Lung microvascular endothelial cell (primary cell): ENCODE results near the gene A2M. TPM values are rescaled to one million over a fixed set of nuclear protein-coding genes. Genes with fewer than 3 reads are reported as not detected.
A peak's percentile ranks its signal among the peaks of the same experiment; 100 is the strongest.

Source experiments
- DNase-seq, 2 donors: peaks; one replicate each; pipeline versions ENCODE4 v3.0.0 to v3.0.0-alpha.2; 2010; ENCODE audit warnings: low read depth in 2 of 2
- total RNA-seq: library from RNA; depleted of rRNA; stranded (reverse); fragments of >200 nt; gene quantifications from 2 replicates; pipeline ENCODE4 v1.2.1, GENCODE V29; 2014

Gene A2M
- total RNA-seq, 1 donor from 2014 or later: 3.8 TPM

- no peak for DNase-seq
Measured at GRCh38 chr12:9040484-9041186, 75.1 kb downstream of the A2M start.

DNA sequence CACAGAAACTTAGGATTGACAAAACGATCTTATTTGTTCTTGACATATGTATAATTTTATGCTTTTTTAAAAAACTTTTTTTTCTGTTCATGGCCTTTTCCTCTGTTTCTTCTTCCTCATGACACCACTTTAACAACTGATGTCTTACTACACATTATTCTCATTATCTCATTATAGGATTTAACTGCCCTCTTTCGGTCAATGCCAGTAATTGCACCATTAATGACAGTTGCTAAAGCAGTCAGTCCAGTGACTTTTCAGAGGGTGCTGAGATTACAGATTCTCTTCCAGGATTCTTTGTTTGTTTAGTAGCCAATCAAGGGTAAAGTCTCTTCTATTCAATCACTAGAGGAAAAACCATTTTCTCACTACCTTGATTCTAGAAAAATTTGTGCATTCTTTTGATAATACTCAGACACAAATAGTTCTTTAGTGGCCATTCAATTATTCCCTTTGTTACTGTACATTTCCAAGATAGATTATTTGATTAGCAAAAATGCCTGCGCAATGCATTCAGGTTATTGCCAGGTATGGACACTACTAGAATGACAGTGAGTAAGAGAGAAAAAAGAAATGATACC is 76.2 kb downstream of the A2M start:
- peak; percentile 57 to 58 for DNase-seq

- no peak for DNase-seq
Measured at GRCh38 chr12:9037431-9037830, 78.3 kb downstream of the A2M start.

DNA sequence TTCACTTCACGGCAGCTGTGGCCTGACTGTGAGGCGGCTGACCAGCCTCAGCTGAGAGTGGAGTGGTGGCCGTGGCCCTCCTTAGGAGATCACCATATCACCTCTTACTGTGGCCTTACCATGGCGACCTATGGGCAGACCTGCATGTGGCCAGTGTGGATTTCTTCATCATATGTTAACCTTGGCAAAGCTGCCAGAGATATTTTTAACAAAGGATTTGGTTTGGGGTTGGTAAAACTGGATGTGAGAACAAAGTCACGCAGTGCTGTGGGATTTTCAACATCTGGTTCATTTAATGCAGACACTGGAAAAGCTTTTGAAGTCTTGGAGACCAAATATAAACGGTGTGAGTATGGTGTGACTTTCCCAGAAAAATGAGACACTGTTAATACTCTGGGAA is 79.5 kb downstream of the A2M start:
- no peak for DNase-seq

GRCh38 chr12:9034095-9034494 is 81.6 kb downstream of the A2M start:
- no peak for DNase-seq

- DNase-seq: no peak
Measured at GRCh38 chr12:9033265-9033887, 82.3 kb downstream of the A2M start.

DNA sequence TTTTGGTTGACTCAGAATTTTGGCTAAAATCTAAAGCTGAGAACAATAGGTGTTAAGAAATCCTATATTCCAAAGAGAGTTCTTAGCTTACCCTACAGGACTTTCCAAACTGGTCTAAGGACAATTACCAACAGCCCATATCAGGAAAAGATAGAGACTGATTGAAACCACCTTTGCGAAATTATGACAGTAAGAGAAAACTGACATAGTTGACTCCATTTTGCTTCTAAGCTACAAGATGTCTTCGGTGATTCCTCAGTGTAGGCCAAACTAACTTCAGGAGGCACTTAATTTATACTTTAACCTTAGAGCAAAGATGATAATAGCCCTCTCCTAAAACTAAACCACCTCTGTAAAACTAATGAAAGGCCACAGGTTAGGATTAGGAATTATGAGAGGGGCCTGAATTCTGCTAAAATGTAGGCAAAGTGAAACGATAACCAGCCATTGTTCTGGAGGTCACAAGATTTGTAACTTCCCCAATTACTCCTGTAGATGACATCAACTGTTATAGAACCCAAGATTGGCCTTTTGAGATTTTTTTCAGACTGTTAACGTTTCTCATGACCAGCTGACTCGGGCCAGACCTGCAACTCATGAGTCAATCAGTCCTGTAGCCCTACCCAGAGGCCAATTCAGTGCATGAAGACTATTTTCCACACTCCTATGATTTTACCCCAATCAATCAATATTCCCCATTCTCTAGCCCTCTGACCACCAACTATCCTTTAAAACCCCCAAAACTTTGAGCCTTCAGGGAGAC is 83.3 kb downstream of the A2M start:
- DNase-seq: no peak

DNA sequence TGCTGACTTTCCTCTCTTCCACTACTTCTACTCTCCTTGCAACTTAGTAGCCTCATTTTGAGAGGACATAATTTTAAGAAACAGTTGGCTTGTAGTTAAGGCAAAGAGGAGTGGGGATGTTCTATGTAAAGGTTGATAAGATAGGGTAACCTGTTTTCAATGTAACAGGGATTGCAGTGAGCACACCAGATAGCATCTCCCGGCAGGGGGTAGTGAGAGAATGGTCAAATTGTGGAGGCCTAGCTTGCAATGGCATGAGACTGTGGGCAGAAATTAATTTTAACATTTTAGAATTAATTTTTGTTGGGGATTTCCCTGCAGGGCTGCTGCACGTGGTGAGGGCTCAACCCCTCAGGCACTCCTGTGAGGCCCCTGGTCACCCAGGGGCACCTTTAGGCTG is 84.9 kb downstream of the A2M start:
- no peak for DNase-seq

GRCh38 chr12:9027161-9028059 is 88.3 kb downstream of the A2M start:
- no peak for DNase-seq

DNA sequence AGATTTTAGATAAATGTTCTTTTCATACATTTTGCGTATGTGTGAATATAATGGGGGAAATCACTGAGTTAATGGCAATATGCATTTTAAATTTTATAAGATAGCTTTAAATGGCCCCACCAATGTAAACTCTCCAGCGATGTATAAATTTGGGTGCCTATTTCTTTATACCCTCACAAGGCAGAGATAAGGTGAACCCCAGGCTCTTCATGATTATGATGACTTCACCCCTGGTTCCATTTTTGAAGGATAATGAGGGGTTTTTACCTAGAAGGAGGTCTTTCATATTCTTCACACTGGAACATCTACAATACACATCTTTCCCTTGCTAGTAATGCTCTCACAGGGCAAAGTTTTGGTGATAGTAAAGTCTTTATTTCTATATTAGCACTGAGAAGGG is 91.2 kb downstream of the A2M start:
- DNase-seq: no peak

- no peak for DNase-seq
Measured at GRCh38 chr12:9022592-9022991, 93.1 kb downstream of the A2M start.

Other genes starting within 250 kb of the A2M start
- 5.9 and 12.1 TPM in 2 replicates for gene PHC1, start 201.4 kb downstream of the A2M start, total RNA-seq
- 205 and 283 TPM in 2 replicates for gene M6PR, start 166.3 kb downstream of the A2M start, total RNA-seq
- gene KLRG1, start 126.4 kb downstream of the A2M start, total RNA-seq: 0.20 and 0.22 TPM in 2 replicates
- under 0.01 and 0.22 TPM in 2 replicates for gene PZP, start 92.5 kb upstream of the A2M start, total RNA-seq